HuH-7 (cell line): ENCODE measurements around the gene ACSM5.
"Not testable (repeated sequence)": the region's sequence is repeated elsewhere in the genome, so short reads cannot be mapped to it uniquely, and the experiment has no call there.

Experiments used
- DNase-seq: peaks from one replicate; pipeline ENCODE4 v3.0.0; 2011; ENCODE audit warnings: low spot score

Gene ACSM5

DNA sequence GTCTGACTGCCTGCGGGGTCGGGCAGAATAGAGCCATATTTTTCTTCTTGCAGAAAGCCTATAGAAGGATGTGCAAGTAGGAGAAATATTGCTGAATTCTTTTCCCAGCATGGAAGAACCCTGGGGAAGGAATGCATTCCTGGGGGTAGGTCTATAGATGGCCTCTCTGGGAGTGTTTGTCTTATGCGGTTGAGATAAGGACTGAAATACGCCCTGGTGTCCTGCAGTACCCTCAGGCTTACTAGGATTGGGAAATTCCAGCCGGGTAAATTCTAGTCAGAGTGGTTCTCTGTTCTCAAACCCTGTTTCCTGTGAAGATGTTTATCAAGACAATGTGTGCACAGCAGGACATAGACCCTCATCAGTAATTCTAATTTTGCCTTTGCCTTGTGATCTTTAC is 44.3 kb downstream of the ACSM5 start:
- not testable (repeated sequence) for DNase-seq

DNA sequence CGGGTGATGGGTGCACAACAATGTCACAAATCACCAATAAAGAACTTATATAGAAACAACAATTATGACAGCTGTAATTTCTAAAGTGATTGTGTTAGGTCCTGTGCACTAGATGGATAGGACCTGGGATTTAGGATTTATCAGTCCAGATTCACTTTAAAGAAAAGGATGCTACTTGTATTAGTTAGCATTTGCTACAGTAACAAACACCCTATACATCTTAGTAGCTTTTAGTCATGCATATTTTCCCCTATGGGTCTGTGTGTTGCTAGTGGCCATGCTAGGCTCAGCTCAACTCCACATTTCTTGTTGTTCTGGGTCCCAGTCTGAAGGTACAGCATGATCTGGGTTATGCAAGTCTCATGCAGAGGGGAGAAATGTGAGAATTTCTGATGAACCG is 49.9 kb downstream of the ACSM5 start:
- DNase-seq = not testable (repeated sequence)

DNA sequence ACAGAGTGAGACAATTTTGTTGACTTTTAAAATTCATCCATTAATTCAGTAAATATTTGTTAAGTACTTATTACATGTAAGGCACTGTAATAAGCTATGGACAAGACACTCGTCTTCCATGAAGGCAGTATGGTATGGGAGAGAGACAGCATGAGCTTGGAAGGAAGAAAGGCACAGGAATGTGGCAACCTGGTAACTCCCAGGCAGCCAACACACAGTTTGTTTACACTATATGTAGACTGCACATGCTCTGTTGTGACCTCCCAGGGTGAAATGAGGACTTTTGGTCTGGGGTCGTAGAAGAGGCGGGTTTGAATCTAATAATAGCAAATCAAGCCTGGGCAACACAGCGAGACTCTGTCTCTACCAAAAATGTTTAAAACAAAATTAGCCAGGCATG is 51.0 kb downstream of the ACSM5 start:
- DNase-seq = not testable (repeated sequence)

DNA sequence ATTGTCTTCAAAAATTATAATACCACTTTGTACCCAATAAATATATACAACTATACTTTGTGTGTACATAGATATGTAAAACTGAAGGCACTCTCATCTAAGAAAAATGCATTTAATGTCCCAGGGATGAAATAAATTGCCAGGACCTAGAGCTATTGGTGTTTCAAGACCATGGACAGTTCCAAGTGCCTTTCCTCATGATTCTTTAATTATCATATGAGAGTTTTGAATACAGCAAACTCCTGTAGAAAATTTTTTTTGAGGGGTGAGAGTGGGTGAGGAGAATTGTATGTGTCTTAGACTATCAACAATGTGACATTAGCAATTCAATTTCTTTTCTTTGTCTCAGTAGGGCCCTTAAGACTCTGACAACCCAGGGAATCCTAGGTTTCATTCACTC is 59.6 kb downstream of the ACSM5 start:
- not testable (repeated sequence) for DNase-seq

- not testable (repeated sequence) for DNase-seq
Measured at GRCh38 chr16:20469930-20470329, 60.6 kb downstream of the ACSM5 start.

DNA sequence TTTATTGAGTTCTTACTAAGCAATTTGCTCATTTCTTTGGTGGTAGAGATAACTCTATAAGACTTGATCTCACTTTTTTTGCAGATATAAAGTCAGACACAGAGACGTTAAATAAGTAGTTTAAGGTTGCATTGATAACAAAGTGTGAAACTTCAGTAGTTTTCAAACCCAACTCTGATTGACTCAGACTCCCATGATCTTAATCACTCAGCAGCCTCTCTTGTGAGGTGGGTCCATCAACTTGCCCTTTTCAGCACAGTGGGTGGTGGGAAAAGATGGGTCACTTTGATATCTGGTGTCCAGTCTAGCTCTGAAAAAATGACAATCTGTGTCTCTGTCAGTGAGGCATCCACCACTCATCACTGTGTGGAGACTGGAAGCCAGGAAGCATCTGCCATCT is 61.4 kb downstream of the ACSM5 start:
- DNase-seq = not testable (repeated sequence)

- DNase-seq = not testable (repeated sequence)
Measured at GRCh38 chr16:20477188-20477744, 67.9 kb downstream of the ACSM5 start.

DNA sequence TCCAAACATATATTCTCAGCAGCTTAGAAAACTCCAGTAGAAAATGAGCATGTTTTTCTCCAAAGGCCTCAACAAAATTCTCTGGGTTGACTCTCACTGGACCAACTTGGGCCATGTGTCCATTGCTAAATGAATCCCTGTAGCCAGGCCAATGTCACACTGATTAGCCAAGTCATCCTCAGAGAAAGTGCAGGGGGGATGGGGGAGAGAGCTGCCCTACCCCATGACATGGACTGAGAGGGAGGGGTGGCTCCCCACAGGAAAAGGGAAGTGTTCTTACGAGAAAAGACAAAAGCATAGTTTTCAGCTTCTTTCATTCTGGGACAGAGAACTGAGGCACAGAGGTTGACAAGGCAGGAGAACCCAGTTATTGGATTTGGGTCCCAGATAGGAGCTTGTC is 74.7 kb downstream of the ACSM5 start:
- DNase-seq = not testable (repeated sequence)

- DNase-seq = no peak
Measured at GRCh38 chr16:20484726-20485125, 75.4 kb downstream of the ACSM5 start.

- DNase-seq = no peak
Measured at GRCh38 chr16:20485408-20485807, 76.1 kb downstream of the ACSM5 start.
